NCI-H69 (cell line): ENCODE results near the gene WFS1.
A peak's percentile ranks its signal among the peaks of the same experiment; 100 is the strongest.

Experiments used
- DNase-seq: peaks from one replicate; lab custom pipeline; 2025; lab: John Stamatoyannopoulos, UW

Gene WFS1

DNA sequence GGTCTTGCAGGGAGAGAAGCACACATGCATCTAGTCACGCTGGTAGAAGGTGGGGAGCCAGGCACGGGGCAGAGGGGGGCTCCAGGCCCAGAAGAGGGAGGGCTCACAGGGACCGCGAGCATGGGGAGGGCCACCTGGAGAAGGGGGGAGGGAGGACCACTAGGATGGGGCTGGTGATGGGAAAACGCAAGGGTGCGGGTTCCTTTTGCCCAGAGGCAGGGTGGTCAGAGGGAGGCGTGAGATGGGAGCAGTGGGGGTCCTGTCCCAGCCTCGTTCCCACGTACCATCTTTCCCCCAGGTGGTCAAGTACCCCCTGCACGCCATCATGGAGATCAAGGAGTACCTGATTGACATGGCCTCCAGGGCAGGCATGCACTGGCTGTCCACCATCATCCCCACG is 30.7 kb downstream of the WFS1 start:
- no peak for DNase-seq

DNA sequence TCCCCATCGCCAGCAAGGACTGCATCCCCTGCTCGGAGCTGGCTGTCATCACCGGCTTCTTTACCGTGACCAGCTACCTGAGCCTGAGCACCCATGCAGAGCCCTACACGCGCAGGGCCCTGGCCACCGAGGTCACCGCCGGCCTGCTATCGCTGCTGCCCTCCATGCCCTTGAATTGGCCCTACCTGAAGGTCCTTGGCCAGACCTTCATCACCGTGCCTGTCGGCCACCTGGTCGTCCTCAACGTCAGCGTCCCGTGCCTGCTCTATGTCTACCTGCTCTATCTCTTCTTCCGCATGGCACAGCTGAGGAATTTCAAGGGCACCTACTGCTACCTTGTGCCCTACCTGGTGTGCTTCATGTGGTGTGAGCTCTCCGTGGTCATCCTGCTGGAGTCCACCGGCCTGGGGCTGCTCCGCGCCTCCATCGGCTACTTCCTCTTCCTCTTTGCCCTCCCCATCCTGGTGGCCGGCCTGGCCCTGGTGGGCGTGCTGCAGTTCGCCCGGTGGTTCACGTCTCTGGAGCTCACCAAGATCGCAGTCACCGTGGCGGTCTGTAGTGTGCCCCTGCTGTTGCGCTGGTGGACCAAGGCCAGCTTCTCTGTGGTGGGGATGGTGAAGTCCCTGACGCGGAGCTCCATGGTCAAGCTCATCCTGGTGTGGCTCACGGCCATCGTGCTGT is 31.5 kb downstream of the WFS1 start:
- DNase-seq = no peak

DNA sequence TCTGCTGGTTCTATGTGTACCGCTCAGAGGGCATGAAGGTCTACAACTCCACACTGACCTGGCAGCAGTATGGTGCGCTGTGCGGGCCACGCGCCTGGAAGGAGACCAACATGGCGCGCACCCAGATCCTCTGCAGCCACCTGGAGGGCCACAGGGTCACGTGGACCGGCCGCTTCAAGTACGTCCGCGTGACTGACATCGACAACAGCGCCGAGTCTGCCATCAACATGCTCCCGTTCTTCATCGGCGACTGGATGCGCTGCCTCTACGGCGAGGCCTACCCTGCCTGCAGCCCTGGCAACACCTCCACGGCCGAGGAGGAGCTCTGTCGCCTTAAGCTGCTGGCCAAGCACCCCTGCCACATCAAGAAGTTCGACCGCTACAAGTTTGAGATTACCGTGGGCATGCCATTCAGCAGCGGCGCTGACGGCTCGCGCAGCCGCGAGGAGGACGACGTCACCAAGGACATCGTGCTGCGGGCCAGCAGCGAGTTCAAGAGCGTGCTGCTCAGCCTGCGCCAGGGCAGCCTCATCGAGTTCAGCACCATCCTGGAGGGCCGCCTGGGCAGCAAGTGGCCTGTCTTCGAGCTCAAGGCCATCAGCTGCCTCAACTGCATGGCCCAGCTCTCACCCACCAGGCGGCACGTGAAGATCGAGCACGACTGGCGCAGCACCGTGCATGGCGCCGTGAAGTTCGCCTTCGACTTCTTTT is 32.2 kb downstream of the WFS1 start:
- DNase-seq = no peak

DNA sequence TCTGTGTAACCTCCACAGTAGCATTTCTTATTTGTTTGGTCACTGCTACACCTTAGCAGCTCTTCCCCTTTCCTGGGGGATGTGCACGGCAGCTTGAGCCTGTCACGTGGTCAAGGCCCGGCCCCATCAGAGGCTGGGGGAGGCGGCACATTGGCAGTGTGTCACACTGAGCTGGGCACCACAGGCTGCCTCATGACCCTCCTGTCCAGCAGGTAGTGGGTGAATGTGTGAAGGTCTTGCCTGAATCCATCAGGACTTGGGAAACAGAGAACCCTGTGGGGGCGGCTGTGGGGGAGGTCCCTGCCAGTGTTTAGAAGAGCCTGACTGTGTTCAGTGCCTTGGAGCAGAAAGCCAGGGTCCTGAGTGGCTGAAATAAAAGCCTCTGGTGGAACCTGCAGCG is 33.2 kb downstream of the WFS1 start:
- DNase-seq = no peak

DNA sequence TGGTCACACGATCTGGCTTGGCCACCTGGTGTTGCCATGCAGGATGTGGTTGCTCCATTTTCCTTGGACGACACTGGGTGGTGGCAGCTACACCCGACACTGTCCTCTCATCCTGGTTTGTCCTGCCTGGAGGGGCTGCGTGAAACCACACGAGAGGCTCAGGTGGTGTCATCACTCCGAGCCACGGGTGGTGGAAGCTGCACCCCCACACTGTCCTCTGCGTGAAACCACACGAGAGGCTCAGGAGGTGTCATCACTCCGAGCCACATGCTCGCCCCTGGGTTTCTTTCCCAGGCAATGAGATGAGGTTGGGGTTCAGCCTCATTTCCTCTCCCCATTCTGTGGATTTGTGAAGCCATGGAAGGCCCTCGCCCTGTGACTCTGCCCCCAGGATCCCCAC is 34.3 kb downstream of the WFS1 start:
- no peak for DNase-seq

DNA sequence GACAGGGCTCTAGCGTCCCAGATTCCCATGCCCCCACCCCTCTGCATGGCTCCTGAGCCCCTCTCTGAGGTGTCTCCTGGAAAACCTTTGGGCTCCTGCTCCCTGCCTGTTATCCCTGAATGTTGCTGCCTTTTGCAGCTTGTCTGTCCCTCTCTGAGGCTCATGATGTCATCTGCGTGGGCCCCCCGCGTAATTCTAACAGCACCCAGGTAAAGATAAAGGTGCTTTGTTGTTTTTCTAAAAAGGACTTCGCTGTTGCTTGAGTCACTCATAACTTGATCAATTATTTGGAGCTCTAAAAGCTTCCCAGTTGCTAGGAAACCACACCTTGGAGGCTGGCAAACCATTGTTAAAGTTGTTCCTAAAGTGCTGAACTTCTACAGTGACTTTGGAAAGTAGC is 36.6 kb downstream of the WFS1 start:
- DNase-seq = no peak

DNA sequence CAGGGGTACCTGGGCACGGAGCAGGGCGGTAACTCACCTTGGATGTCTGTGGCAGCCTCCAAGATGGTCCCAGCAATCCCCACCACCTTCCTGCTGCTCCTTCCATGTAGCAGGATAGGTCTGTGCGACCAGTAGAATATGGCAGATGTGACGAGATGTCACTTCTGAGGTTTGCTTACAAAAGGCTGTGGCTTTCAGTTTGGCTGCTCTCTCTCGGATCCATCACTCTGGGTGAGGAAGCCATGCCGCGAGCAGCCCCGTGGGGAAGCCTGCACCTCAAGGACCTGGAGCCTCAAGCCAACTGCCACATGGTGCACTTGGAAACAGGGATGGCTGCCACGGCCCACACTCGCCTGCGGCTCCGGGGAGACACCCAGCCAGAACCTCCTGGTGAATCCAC is 37.6 kb downstream of the WFS1 start:
- no peak for DNase-seq

DNA sequence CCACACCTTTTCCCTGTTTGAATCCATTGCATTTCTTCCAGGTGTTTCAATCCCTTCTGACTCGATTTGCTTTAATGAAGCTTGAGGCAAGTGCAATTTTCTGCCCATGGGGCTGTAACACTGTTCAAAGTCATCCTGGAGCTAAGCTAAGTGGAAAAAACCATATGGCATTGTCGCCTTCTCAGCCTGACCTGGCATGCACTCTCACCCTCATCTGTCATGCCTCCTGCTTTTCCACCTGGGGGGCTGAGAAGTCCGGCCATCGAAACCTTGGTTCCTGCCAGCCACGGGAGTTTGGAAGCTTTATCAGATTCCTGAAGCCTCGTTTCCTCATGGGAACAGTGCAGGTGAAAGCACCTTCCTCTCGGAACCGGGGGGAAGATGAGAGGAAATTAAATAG is 38.2 kb downstream of the WFS1 start:
- no peak for DNase-seq

DNA sequence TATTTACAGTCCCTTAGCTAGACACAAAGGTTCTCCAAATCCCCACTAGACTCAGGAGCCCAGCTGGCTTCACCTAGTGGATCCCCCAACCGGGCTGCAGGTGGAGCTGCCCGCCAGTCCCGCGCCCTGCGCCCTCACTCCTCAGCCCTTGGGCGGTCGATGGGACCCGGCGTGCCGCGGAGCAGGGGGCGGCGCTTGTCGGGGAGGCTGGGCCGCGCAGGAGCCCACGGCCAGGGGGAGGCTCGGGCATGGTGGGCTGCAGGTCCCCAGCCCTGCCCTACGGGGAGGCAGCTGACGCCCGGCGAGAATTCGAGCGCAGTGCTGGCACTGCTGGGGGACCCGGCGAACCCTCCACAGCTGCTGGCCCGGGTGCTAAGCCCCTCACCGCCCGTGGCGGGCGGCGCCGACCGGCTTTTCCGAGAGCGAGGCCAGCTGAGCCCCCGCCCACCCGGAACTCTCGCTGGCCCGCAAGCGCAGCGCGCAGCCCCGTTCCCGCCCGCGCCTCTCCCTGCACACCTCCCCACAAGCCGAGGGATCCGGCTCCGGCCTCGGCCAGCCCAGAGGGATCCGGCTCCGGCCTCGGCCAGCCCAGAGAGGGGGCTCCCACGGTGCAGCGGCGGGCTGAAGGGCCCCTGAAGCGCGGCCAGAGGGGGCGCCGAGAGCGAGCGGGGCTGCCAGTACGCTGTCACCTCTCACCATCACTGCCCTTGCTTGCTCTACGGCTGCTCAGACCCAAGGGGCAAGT is 39.4 kb downstream of the WFS1 start:
- DNase-seq = peak; percentile 75

DNA sequence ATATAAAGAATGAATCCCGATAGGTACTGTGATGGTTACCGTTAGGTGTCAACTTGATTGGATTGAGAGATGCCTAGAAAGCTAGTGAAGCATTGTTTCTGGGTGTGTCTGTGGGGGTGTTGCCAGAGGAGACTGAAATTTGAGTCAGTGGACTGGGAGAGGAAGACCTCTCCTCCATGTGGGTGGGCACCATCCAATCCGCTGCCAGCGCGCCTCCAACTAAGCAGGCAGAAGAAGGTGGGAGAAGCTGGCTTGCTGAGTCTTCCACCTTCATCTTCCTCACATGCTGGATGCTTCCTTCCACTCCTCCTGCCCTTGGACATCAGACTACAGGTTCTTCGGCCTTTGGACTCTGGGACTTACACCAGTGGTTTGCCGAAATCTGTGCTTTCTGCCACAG is 40.1 kb downstream of the WFS1 start:
- no peak for DNase-seq

DNA sequence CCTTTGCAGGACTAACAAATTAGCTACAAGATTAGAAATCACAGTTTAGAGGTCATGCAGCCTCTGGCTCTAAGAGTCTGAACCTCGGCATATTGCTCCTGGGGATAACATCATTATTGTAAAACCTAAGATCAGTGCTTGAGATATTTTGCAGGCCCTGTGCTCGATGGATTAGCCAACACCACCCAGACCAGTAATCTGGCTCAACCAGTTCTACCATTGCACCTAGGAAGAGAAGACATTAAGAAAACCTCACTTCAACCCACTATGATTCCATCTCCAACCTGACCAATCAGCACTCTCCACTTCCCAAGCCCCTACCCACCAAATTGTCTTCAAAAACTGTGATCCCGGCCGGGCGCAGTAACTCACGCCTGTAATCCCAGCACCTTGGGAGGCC is 43.6 kb downstream of the WFS1 start:
- no peak for DNase-seq

DNA sequence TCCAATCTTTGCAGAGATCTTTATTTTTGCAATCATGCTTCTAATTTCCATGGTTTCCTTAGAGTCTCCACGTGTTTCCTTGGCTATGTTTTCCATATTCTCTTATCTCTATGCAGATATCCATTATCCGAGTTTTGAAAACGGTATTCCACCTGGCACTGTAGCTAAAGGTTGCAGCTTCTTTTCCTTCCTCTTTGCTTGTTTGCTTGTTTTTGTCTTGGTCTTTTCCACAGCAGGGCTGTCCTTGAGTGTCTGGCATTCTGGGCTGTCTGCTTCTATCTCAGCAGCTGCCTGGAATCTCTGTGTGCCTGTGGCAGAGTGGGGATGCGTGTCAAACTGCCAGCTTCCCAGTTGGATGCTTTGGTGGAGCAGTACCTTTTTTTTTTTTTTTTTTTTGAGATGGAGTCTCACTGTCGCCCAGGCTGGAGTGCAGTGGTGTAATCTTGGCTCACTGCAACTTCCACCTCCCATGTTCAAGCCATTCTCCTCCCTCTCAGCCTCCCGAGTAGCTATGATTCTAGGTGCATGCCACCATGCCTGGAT is 46.9 kb downstream of the WFS1 start:
- no peak for DNase-seq

DNA sequence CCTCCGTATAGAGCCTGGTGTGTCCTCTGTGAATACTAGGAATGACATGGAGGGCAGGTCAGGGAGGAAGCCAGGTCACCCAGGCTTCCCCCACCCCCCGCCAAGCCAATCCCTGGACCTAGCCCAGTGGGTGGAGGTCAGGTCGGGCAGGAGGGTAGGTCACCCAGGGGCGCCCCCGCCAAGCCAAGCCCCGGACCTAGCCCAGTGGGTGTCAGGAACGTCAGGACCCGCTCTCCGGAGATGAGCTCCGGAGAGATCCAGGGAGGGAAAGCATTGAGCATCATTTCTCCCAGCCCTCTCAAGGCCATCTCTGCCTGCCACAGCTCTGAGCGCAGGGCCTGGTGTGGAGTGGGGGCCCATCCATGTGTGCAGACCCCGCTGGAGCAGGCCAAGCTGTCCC is 48.6 kb downstream of the WFS1 start:
- DNase-seq = no peak

DNA sequence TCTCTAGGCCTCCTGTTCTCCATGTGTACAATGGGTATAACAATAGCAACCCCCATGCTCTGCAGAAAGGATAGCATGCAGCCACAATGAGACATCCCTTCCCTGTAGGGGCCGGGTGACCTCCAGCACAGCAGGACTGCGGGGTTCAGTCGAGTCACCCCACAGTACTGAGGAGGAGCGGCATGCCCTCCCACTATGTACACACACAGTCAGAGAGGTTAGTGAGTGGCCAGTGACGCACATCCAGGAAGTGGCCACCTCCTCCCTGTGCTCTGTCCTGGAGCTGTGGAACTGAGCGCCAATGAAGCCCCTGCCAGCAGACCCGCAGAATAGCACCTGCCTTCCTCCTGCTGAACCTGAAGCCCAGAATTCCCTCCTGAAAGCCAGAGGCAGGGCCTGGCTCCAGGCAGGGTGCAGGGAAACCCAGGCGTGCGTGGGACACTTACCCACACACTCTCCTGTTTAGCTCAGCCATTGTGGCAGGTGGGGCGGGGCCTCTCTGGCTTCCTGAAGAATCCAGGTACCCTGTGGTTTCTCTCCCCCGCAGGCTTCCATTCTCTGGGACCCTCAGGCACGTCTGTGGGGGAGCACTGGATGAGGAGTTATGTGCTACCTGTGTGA is 50.0 kb downstream of the WFS1 start:
- no peak for DNase-seq

DNA sequence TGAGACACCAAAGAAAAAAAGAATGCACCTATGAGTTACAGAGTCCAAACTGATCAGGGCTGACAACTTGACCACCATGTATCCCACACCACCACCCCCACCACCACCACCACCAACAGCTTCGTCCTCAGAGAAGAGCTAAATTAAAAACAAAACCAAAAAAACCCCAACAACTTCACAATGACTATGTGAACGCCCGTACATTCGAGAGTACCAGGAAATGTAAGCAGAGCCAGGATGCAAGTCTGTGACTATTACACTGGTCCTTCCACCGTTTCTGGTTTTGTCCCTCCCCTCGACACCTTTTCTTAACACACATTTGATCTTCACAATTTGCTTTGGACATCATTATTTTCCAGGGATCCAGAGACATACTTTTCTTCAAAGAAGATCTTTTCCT is 51.0 kb downstream of the WFS1 start:
- DNase-seq = no peak

DNA sequence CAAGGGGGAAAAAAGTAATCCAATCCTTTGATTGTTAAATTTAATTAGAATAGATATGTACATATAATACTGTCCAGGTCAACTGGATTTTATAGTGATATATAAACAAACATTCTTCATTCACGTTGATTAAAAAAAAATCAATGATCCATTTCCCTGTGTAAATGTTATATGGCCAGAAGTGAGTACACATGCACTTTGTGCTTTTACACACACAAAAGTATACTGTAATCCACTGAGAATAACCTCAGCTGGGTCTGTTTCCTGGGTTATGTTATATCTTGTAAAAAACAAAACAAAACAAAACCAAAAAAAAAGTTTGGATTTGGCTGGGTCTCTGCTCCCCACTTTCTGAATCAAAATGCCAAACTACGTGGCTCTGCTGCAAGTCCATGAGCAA is 51.7 kb downstream of the WFS1 start:
- DNase-seq = no peak

DNA sequence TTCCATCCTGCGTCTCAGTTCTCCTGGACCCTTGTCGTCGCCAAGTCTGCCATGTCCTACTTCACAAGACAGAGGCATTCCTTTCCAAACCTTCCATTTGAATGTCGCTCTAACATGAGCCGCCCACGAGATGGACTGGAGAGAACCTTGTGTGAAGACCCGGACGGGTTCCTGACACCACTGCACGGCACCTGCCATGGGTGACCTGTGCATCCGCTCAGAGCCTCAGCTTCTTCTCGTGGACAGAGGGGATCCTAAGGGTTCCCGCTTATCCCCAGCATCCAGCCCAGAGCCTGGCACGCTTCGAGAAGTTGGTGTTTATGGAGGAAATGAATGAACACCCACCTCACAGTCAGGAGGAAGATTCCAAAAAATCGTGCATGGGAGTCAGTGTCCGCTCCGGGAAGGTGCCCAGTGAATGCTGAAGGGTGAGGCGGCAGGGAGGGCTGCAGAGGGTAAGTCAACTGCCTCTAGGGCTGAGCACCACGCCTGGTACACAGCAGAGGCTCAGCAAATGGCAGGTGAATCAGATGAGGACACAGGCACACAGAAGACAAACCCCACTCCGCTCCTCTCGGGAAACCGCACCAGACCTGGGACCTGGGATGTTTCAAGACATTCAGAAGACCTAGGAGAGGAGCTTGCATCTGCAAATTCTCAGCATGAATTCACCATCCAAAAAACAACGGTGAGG is 52.6 kb downstream of the WFS1 start:
- no peak for DNase-seq

DNA sequence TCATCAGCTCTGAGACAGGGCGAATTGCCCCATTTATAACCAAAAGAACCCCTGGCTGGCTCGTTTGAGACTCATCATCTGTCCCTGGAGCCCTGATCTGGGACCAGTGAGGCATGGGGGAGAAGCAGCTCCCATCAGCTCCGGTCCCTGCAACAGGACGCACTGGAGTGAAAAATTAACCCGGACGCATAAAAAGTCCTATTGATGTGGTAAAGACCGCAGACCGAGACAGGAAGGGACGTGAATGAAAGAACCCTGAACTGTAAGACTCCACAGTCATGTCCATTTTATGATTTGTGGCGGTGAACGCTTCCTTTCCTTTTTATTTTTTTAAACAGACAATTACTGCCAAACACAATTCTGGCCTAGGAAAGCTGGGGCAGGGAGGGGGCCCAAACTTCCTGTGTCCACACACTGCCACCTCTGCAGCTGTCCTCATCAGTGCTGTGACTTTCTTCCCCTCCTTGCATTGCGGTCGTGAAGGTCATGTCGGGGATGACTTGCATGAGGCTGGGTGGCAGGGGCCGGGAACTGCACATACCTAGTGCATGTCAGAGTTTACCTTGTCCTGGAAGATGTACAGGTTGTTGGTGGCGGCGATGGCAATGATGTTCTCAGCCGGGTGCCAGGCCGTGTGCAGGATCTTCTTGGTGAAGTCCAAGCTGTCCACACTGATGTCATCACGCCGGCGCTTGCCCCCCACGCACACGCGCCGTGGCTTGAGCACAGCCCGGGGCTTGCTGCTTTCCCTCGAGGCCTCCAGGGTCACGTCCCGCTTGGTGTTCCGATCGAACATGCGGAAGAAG is 53.3 kb downstream of the WFS1 start:
- DNase-seq = no peak

DNA sequence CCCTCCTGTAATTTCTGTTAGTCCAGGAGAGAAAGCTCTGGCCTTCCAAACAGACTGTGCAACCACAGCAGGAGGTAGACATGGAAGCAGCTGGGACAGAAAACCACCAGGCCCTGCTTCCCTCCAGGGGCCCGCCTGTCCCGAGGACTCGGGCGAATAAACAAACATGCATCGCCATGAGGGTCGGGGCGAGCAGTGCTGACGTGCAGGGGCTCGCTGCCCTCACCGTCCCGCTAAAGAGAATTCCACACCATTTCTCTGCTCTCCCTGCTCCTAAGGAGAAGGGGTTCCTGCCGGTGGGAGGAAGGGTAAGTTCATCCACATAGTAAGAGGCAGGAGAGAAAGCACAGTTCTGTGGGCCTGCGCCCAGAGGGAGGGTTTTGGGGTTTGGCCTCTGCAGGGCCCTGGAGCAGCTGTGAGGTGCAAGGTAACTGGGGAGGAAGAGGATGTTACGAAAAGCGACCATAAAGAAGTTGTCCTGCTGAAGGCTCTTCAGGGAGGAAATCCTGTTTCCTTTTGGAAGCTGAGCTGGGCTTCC is 54.9 kb downstream of the WFS1 start:
- no peak for DNase-seq

DNA sequence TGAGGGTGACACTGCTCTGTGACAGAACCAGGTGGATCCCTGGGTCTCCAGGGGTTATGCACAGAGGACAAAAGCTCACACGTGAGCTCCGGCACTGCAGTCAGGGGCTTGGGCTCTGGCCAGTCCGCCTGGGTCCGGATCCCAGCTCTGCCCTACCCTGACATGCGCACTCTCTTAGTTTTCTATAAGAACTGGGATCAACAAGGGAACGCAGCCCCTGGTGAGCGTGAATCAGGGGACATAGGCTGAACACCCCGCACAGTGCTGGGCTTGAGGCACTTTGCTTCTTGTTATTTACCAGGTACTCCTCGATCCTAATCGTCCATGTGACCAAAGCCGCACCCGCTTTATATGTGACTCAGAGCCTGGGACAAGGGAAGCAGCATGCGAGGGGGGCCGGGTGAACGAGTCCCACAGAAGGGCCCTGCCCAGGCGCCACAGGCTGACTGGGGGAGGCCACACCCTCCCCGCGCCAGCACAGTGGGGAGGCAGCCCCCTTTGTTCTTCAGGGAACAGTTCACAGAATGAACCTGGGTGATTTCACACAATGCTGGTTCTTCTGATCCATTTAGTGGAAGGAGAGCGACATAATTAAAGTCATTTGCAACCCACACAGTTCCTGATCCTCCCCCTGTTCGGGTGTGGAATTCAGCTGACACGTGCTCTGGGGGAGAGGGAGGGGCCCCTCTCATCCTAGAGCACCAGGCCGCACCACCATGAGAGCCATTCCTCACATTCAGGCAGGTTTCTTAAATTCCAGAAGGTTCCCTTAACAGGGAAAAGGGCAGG is 55.5 kb downstream of the WFS1 start:
- peak; percentile 3 for DNase-seq
